HepG2 (cell line): ENCODE results near the gene NT5DC1. TPM values are rescaled to one million over a fixed set of nuclear protein-coding genes. Genes with fewer than 3 reads are reported as not detected.

ENCODE experiments used
- ARHGAP35 ChIP-seq: sonication (generic); formaldehyde crosslinking; IDR thresholded peaks from 2 replicates; pipeline ENCODE4 v1.9.0; 2022; ENCODE audit warnings: mild to moderate bottlenecking, inconsistent platforms, moderate library complexity, missing genetic modification reagents, borderline replicate concordance
- CBX1 ChIP-seq: IDR thresholded peaks from one replicate; pipeline ENCODE4 v1.6.1; 2016; ENCODE audit warnings: antibody characterized with exemption, low read depth
- FOSL1 ChIP-seq: sonication (generic); formaldehyde crosslinking; IDR thresholded peaks from 2 replicates; pipeline ENCODE4 v1.9.0; 2021; ENCODE audit warnings: missing genetic modification reagents, borderline replicate concordance
- MYNN ChIP-seq: sonication (generic); formaldehyde crosslinking; IDR thresholded peaks from 2 replicates; pipeline ENCODE4 v1.4.0; 2020; ENCODE audit warnings: mild to moderate bottlenecking, low read depth, missing genetic modification reagents
- NCOR1 ChIP-seq: fragments of 200-600 bp; sonication (generic); IDR thresholded peaks from 2 replicates; pipeline ENCODE4 v1.7.0; 2017; ENCODE audit warnings: antibody characterized with exemption, low read length, borderline replicate concordance
- NFKBIZ ChIP-seq: IDR thresholded peaks from 2 replicates; pipeline ENCODE4 v1.6.1; 2018; ENCODE audit warnings: missing genetic modification reagents, missing compliant biosample characterization
- NONO ChIP-seq, 2 experiments: fragments of 450-650 bp in 1 of 2; sonication (generic) in 1 of 2; formaldehyde crosslinking in 1 of 2; IDR thresholded peaks in 1 of 2; conservative IDR thresholded peaks in 1 of 2; 2 replicates each; pipeline versions ENCODE4 v1.6.1 to v1.8.0; 2017 to 2022; ENCODE audit warnings: mild to moderate bottlenecking in 1 of 2, missing genetic modification reagents in 1 of 2, moderate library complexity in 1 of 2
- PTBP1 ChIP-seq: fragments of 200-400 bp; formaldehyde crosslinking; IDR thresholded peaks from 2 replicates; pipeline ENCODE4 v1.6.1; 2018; ENCODE audit warnings: low read length, low read depth; ENCODE audit not compliant: poor library complexity, severe bottlenecking
- REL ChIP-seq: sonication (generic); formaldehyde crosslinking; conservative IDR thresholded peaks from 2 replicates; pipeline ENCODE4 v1.8.0; 2022; ENCODE audit warnings: mild to moderate bottlenecking, missing genetic modification reagents, moderate library complexity
- REXO4 ChIP-seq: sonication (generic); formaldehyde crosslinking; IDR thresholded peaks from 2 replicates; pipeline ENCODE4 v1.8.0; 2022; ENCODE audit warnings: missing genetic modification reagents, mild to moderate bottlenecking, borderline replicate concordance
- SMARCC2 ChIP-seq: fragments of 450-650 bp; IDR thresholded peaks from 2 replicates; pipeline ENCODE4 v1.6.1; 2017; ENCODE audit warnings: antibody characterized with exemption, mild to moderate bottlenecking
- TGIF2 ChIP-seq: IDR thresholded peaks from 2 replicates; pipeline ENCODE4 v1.6.1; 2016; ENCODE audit warnings: control low read depth, missing compliant biosample characterization
- ZFP62 ChIP-seq: sonication (generic); formaldehyde crosslinking; IDR thresholded peaks from 2 replicates; pipeline ENCODE4 v1.4.0; 2020; ENCODE audit warnings: missing genetic modification reagents
- ZNF225 ChIP-seq: sonication (generic); formaldehyde crosslinking; IDR thresholded peaks from 2 replicates; pipeline ENCODE4 v1.4.0; 2020; ENCODE audit warnings: mild to moderate bottlenecking, missing genetic modification reagents
- ZNF256 ChIP-seq: sonication (generic); formaldehyde crosslinking; conservative IDR thresholded peaks from 2 replicates; pipeline ENCODE4 v1.4.0; 2020; ENCODE audit warnings: missing genetic modification reagents
- ZNF431 ChIP-seq: sonication (generic); formaldehyde crosslinking; IDR thresholded peaks from 2 replicates; pipeline ENCODE4 v1.9.0; 2022; ENCODE audit warnings: missing genetic modification reagents, low read depth, mild to moderate bottlenecking, borderline replicate concordance
- ZNF572 ChIP-seq: sonication (generic); formaldehyde crosslinking; IDR thresholded peaks from 2 replicates; pipeline ENCODE4 v1.5.1; 2020; ENCODE audit warnings: mild to moderate bottlenecking, missing genetic modification reagents
- ZNF615 ChIP-seq: sonication (generic); formaldehyde crosslinking; IDR thresholded peaks from 2 replicates; pipeline ENCODE4 v1.5.0; 2020; ENCODE audit warnings: mild to moderate bottlenecking, missing genetic modification reagents, borderline replicate concordance
- ZNF772 ChIP-seq: sonication (generic); formaldehyde crosslinking; IDR thresholded peaks from 2 replicates; pipeline ENCODE4 v1.5.0; 2020; ENCODE audit warnings: mild to moderate bottlenecking, missing genetic modification reagents
- ZNF83 ChIP-seq: sonication (generic); formaldehyde crosslinking; IDR thresholded peaks from 2 replicates; pipeline ENCODE4 v1.4.0; 2020; ENCODE audit warnings: missing genetic modification reagents, mild to moderate bottlenecking, borderline replicate concordance
- polyA plus RNA-seq, 8 experiments: library from polyadenylated mRNA; depleted of rRNA in 3 of 8; stranded (reverse) in 7 of 8; unstranded in 1 of 8; fragments of >200 nt; fragmentation: Illumina TruSeq in 4 of 8; extraction: Trizol in 4 of 8; gene quantifications; 2 replicates each; pipeline versions ENCODE4 v1.2.1 to v1.2.3, GENCODE V29; 2011 to 2016; ENCODE audit warnings: low read depth in 4 of 8, missing spikeins in 1 of 8, mixed read lengths in 1 of 8; ENCODE audit not compliant: insufficient read depth in 1 of 8
- total RNA-seq, 5 experiments: library from RNA; depleted of rRNA; stranded (reverse); fragments of >200 nt; fragmentation: Illumina TruSeq; extraction: Trizol; gene quantifications; 2 replicates each; pipeline ENCODE4 v1.2.3, GENCODE V29; 2016; ENCODE audit warnings: low read depth in 1 of 5
- TF ChIP-seq, protein P1 (sequence below): IDR thresholded peaks from 2 replicates; pipeline ENCODE4 v1.6.1; 2016; ENCODE audit warnings: low read depth
- TF ChIP-seq, protein P2 (sequence below): sonication (generic); formaldehyde crosslinking; IDR thresholded peaks from 2 replicates; pipeline ENCODE4 v1.9.0; 2022; ENCODE audit warnings: missing genetic modification reagents, mild to moderate bottlenecking, borderline replicate concordance
- TF ChIP-seq, protein P3 (sequence below): sonication (generic); formaldehyde crosslinking; IDR thresholded peaks from 2 replicates; pipeline ENCODE4 v1.4.0; 2020; ENCODE audit warnings: missing genetic modification reagents
- TF ChIP-seq, protein P4 (sequence below): sonication (generic); formaldehyde crosslinking; IDR thresholded peaks from 2 replicates; pipeline ENCODE4 v1.8.1; 2022; ENCODE audit warnings: mild to moderate bottlenecking, missing genetic modification reagents

NT5DC1 gene
- total and polyA plus RNA-seq, 2 of the 13 experiments (the other 11 are each of a cell fraction or from before 2014, with no cell fraction given), result 27.0 to 56.1 TPM

DNA sequence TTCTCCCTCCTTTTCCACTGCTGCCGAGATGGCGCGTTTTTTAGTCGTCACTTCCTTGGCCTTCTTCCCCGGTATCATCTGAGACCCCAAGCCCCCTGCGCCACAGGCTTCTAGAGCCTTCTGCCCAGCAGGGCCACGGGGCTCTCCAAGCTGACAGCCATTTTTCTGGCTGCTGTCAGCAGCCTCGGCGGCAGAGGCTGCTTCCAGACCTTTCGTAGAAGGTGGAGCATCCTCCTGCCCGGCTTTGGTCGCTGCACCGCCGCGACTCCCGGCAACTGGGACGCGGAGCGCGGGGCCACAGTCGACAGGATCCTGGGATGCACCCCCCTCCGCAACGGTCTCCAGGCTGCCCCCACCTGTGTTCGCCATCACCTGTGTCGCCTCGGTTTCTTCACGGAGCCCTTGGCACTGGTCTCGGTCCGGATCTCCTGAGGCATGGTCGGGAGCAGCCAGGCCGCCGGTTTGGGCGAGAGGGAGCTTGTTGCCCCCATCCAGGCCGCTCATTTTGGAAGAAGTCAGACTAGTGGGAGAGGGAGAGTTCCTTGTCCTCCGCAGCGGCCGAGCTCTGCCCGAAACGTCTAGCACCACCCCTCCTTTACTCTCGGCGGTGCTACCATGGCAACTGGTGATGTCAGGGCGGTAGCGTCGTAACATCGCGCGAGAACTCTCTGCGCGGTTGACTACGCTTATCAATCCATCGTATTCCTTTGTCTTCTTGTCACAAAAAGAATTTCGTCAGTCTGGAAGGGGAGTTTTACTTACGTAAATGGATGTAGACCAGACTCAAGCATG lies 153.0 kb downstream of the NT5DC1 start, which contains the start of gene TSPYL4 (continued):
- TF ChIP-seq, protein P1, sequence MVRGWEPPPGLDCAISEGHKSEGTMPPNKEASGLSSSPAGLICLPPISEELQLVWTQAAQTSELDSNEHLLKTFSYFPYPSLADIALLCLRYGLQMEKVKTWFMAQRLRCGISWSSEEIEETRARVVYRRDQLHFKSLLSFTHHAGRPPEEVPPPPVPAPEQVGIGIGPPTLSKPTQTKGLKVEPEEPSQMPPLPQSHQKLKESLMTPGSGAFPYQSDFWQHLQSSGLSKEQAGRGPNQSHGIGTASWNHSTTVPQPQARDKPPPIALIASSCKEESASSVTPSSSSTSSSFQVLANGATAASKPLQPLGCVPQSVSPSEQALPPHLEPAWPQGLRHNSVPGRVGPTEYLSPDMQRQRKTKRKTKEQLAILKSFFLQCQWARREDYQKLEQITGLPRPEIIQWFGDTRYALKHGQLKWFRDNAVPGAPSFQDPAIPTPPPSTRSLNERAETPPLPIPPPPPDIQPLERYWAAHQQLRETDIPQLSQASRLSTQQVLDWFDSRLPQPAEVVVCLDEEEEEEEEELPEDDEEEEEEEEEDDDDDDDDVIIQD (CRISPR knock-in tag), result peak; percentile 86
- TF ChIP-seq NONO (IDR thresholded peaks at IDR 0.05) (no peak), NONO (CRISPR knock-in tag; conservative IDR thresholded peaks at IDR 0.05) (peak; percentile 72), ZFP62 (no peak), REL (CRISPR knock-in tag) (no peak), ZNF572 (CRISPR knock-in tag) (peak; percentile 73; the same call in 1 of the 2 replicates), NFKBIZ (peak; percentile 33; the same call in 1 of the 2 replicates), CBX1 (no peak), ZNF256 (CRISPR knock-in tag) (peak; percentile 19; the same call in 1 of the 2 replicates), ZNF615 (CRISPR knock-in tag) (no peak), SMARCC2 (no peak), ZNF772 (CRISPR knock-in tag) (no peak; the same call in 1 of the 2 replicates), TGIF2 (CRISPR knock-in tag) (peak; percentile 30; the same call in 1 of the 2 replicates), ZNF225 (peak; percentile 79; the same call in 1 of the 2 replicates), FOSL1 (CRISPR knock-in tag) (no peak), NCOR1 (no peak), MYNN (CRISPR knock-in tag) (no peak), REXO4 (CRISPR knock-in tag) (no peak), PTBP1 (peak; percentile 66), ARHGAP35 (CRISPR knock-in tag) (peak; percentile 84), ZNF431 (0 out of 2 replicates have a peak, but pooled peaks have one; percentile 42), ZNF83 (CRISPR knock-in tag) (no peak)
- TF ChIP-seq, protein P2, sequence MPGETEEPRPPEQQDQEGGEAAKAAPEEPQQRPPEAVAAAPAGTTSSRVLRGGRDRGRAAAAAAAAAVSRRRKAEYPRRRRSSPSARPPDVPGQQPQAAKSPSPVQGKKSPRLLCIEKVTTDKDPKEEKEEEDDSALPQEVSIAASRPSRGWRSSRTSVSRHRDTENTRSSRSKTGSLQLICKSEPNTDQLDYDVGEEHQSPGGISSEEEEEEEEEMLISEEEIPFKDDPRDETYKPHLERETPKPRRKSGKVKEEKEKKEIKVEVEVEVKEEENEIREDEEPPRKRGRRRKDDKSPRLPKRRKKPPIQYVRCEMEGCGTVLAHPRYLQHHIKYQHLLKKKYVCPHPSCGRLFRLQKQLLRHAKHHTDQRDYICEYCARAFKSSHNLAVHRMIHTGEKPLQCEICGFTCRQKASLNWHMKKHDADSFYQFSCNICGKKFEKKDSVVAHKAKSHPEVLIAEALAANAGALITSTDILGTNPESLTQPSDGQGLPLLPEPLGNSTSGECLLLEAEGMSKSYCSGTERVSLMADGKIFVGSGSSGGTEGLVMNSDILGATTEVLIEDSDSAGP (CRISPR knock-in tag), result peak; percentile 81; the same call in 1 of the 2 replicates
- TF ChIP-seq, protein P3, sequence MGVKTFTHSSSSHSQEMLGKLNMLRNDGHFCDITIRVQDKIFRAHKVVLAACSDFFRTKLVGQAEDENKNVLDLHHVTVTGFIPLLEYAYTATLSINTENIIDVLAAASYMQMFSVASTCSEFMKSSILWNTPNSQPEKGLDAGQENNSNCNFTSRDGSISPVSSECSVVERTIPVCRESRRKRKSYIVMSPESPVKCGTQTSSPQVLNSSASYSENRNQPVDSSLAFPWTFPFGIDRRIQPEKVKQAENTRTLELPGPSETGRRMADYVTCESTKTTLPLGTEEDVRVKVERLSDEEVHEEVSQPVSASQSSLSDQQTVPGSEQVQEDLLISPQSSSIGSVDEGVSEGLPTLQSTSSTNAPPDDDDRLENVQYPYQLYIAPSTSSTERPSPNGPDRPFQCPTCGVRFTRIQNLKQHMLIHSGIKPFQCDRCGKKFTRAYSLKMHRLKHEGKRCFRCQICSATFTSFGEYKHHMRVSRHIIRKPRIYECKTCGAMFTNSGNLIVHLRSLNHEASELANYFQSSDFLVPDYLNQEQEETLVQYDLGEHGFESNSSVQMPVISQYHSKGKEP, result no peak
- TF ChIP-seq, protein P4, sequence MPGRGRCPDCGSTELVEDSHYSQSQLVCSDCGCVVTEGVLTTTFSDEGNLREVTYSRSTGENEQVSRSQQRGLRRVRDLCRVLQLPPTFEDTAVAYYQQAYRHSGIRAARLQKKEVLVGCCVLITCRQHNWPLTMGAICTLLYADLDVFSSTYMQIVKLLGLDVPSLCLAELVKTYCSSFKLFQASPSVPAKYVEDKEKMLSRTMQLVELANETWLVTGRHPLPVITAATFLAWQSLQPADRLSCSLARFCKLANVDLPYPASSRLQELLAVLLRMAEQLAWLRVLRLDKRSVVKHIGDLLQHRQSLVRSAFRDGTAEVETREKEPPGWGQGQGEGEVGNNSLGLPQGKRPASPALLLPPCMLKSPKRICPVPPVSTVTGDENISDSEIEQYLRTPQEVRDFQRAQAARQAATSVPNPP (CRISPR knock-in tag), result peak; percentile 77; the same call in 1 of the 2 replicates
